Endothelial cell of umbilical vein (primary cell): ENCODE data around the gene RELT. TPM values are rescaled to one million over a fixed set of nuclear protein-coding genes. Genes with fewer than 3 reads are reported as not detected.
A peak's percentile ranks its signal among the peaks of the same experiment; 100 is the strongest.

Source experiments
- BruUV-seq: library from RNA; stranded (reverse); fragments of 400-500 nt; replicated peaks from 2 replicates; lab custom pipeline; 2021; lab: Mats Ljungman, UMichigan
- CTCF ChIA-PET: fragments of 300-600, 350-600 bp; sonication (Branson Sonifier 250); formaldehyde crosslinking; loops from one replicate; lab custom pipeline; 2021; ENCODE audit warnings: antibody characterized with exemption, inconsistent platforms; lab: Charles Lee
- POLR2A ChIA-PET: fragments of 300-600, 350-600 bp; sonication (Branson Sonifier 250); formaldehyde crosslinking; loops from one replicate; lab custom pipeline; 2021; ENCODE audit warnings: antibody characterized with exemption, inconsistent platforms; lab: Charles Lee
- DNase-seq: peaks from one replicate; pipeline ENCODE4 v3.0.0-alpha.2; 2011; ENCODE audit warnings: low read depth, low spot score
- FAIRE-seq: peaks from 2 replicates; lab custom pipeline; 2011; peaks lifted over from hg19 to GRCh38; lab: Jason Lieb, UNC
- H2AFZ ChIP-seq: 2 replicates; pipeline ENCODE4 v1.6.0; 2012; ENCODE audit warnings: low read depth, low read length, control low read depth, inconsistent platforms
- H3K27ac ChIP-seq: 2 replicates; pipeline ENCODE4 v1.5.1; 2011; ENCODE audit warnings: low read depth, mild to moderate bottlenecking, control low read depth, low read length, moderate library complexity; ENCODE audit not compliant: insufficient read depth
- H3K27me3 ChIP-seq, 2 experiments: 2 replicates each; pipeline versions ENCODE4 v1.6.0 to v1.6.1; 2011; ENCODE audit warnings: low read length in 2 of 2, mixed read lengths in 1 of 2; ENCODE audit not compliant: control insufficient read depth in 2 of 2, insufficient read depth in 2 of 2
- H3K36me3 ChIP-seq, 2 experiments: 2 replicates in 1 of 2; 3 replicates in 1 of 2; pipeline ENCODE4 v1.5.1; 2011; ENCODE audit warnings: low read length in 2 of 2, mild to moderate bottlenecking in 1 of 2, moderate library complexity in 1 of 2; ENCODE audit not compliant: control insufficient read depth in 2 of 2, insufficient read depth in 2 of 2; ENCODE audit errors: extremely low read depth in 1 of 2
- H3K4me1 ChIP-seq: 3 replicates; pipeline ENCODE4 v1.5.1; 2011; ENCODE audit warnings: mild to moderate bottlenecking, low read length; ENCODE audit not compliant: control insufficient read depth, insufficient read depth; ENCODE audit errors: extremely low read depth
- H3K4me2 ChIP-seq: 2 replicates; pipeline ENCODE4 v1.6.1; 2011; ENCODE audit warnings: low read length, control low read depth, mixed read lengths; ENCODE audit not compliant: insufficient read depth
- H3K4me3 ChIP-seq, 3 experiments: fragments of 200-600 bp in 1 of 3; sonication (generic), shearing (Covaris generic) in 1 of 3; replicated peaks in 1 of 3; 2 replicates each; pipeline ENCODE4 v1.5.1; 2011 to 2016; ENCODE audit warnings: control low read depth in 3 of 3, low read length in 3 of 3, mild to moderate bottlenecking in 2 of 3, inconsistent platforms in 1 of 3, low read depth in 1 of 3, moderate library complexity in 1 of 3; ENCODE audit not compliant: insufficient read depth in 1 of 3
- H3K79me2 ChIP-seq: 2 replicates; pipeline ENCODE4 v1.6.0; 2012; ENCODE audit warnings: low read length, inconsistent platforms; ENCODE audit not compliant: control insufficient read depth, insufficient read depth
- H3K9ac ChIP-seq: replicated peaks from 2 replicates; pipeline ENCODE3; 2011; ENCODE audit warnings: low read length, control low read depth; ENCODE audit not compliant: insufficient read depth; ENCODE audit errors: extremely low read depth
- H3K9me1 ChIP-seq: replicated peaks from 3 replicates; pipeline ENCODE4 v1.6.0; 2011; ENCODE audit warnings: mild to moderate bottlenecking, low read length; ENCODE audit not compliant: control insufficient read depth, insufficient read depth; ENCODE audit errors: extremely low read depth
- H3K9me3 ChIP-seq: replicated peaks from 2 replicates; pipeline ENCODE4 v1.5.1; 2012; ENCODE audit warnings: low read length, inconsistent platforms; ENCODE audit not compliant: control insufficient read depth, insufficient read depth
- H4K20me1 ChIP-seq: replicated peaks from 2 replicates; pipeline ENCODE3; 2011; ENCODE audit warnings: mild to moderate bottlenecking, low read length; ENCODE audit not compliant: control insufficient read depth, insufficient read depth; ENCODE audit errors: extremely low read depth
- CTCF ChIP-seq, 2 donors: IDR thresholded peaks; 1 replicate in 1 of 2; 2 replicates in 1 of 2; pipeline ENCODE4 v1.5.1; 2011; ENCODE audit warnings: low read length in 2 of 2, mild to moderate bottlenecking in 2 of 2, moderate library complexity in 2 of 2, control low read depth in 1 of 2, inconsistent platforms in 1 of 2, low read depth in 1 of 2; ENCODE audit not compliant: insufficient read depth in 1 of 2; ENCODE audit errors: extremely low read depth in 1 of 2
- EZH2 ChIP-seq: IDR thresholded peaks from 2 replicates; pipeline ENCODE4 v1.6.1; 2012; ENCODE audit warnings: borderline replicate concordance, low read depth, mild to moderate bottlenecking, moderate library complexity, low read length, inconsistent platforms; ENCODE audit not compliant: severe bottlenecking
- FOS ChIP-seq: IDR thresholded peaks from 2 replicates; pipeline ENCODE4 v1.6.1; 2011; ENCODE audit warnings: mild to moderate bottlenecking, low read length, moderate library complexity, borderline replicate concordance; ENCODE audit not compliant: insufficient read depth
- GATA2 ChIP-seq: IDR thresholded peaks from 2 replicates; pipeline ENCODE4 v1.7.0; 2011; ENCODE audit warnings: low read depth, mild to moderate bottlenecking, moderate library complexity, mixed read lengths, low read length; ENCODE audit not compliant: insufficient read length, insufficient read depth
- MAX ChIP-seq: IDR thresholded peaks from 2 replicates; pipeline ENCODE4 v1.6.1; 2011; ENCODE audit not compliant: insufficient read depth, insufficient read length
- POLR2A ChIP-seq: IDR thresholded peaks from 2 replicates; pipeline ENCODE4 v1.6.1; 2012; ENCODE audit warnings: low read depth, mild to moderate bottlenecking, control low read depth, low read length
- dilution Hi-C: fragments of 300-500 bp; cut with MboI; formaldehyde crosslinking; loops from one replicate; pipeline ENCODE4 v1.15.0; 2019; ENCODE audit warnings: low sequenced_read_pairs; ENCODE audit not compliant: extremely low pct_ligation_motif_present
- intact Hi-C: fragments of 100-400 bp; cut with micrococcal nuclease; formaldehyde crosslinking; loops from one replicate; pipeline ENCODE4 v1.10.0; 2022
- polyA plus RNA-seq, 4 experiments: library from polyadenylated mRNA; depleted of rRNA in 3 of 4; stranded (reverse) in 3 of 4; unstranded in 1 of 4; fragments of >200 nt; gene quantifications; 2 replicates each; pipeline versions ENCODE4 v1.2.1 to v1.2.3, GENCODE V29; 2011 to 2012; ENCODE audit warnings: missing spikeins in 1 of 4
- total RNA-seq: library from RNA; stranded (reverse); gene quantifications from 2 replicates; pipeline ENCODE4 v1.2.3, GENCODE V29; 2021

RELT gene
- total and polyA plus RNA-seq, 2 donors (not counting 3 experiments of a cell fraction or from before 2014, with no cell fraction given): 6.7 to 13.1 TPM

- DNase-seq (no peak), FAIRE-seq (no peak)
- no peak overlapping the region for H3K9ac ChIP-seq
- intact Hi-C loops: no loop called here
- H3K4me2 ChIP-seq: no peak overlapping the region
- H3K4me1 ChIP-seq: peaks cover 15% of the 10 kb centered on the region
- no peaks in the 10 kb centered on the region for H3K9me3 ChIP-seq
- H4K20me1 ChIP-seq: no peaks in the 10 kb centered on the region
- no peak for TF ChIP-seq CTCF (IDR thresholded peaks at IDR 0.05; ENCODE audit: extremely low read depth in 1 of 2, insufficient read depth in 1 of 2, low read depth in 1 of 2, low read length in 2 of 2)
- no peak for TF ChIP-seq EZH2
- no peak for TF ChIP-seq FOS
- no TSS peak for BruUV-seq
- dilution Hi-C loops: no loop called here
- no peaks in the 10 kb centered on the region for H3K79me2 ChIP-seq
- no peaks in the 10 kb centered on the region for H3K9me1 ChIP-seq
- H3K27me3 ChIP-seq: no peaks in the 10 kb centered on the region
- H3K27ac ChIP-seq: no peak overlapping the region
- POLR2A ChIA-PET: no interaction called here
- CTCF ChIA-PET: interaction anchor here (1.0 to 1.5 kb wide), 3 partner anchors 8 to 26 kb away, joined by 4 to 6 read pairs (median 5); no protein-coding TSS in a partner anchor
- peaks cover 5 to 37% of the 10 kb centered on the region in 2 experiments for H3K36me3 ChIP-seq
- H3K4me3 ChIP-seq: no peak overlapping the region
- no peak overlapping the region for H2AFZ ChIP-seq
These were observed 8.6 kb upstream of the RELT start for GRCh38 chr11:73367482-73368024.

DNA sequence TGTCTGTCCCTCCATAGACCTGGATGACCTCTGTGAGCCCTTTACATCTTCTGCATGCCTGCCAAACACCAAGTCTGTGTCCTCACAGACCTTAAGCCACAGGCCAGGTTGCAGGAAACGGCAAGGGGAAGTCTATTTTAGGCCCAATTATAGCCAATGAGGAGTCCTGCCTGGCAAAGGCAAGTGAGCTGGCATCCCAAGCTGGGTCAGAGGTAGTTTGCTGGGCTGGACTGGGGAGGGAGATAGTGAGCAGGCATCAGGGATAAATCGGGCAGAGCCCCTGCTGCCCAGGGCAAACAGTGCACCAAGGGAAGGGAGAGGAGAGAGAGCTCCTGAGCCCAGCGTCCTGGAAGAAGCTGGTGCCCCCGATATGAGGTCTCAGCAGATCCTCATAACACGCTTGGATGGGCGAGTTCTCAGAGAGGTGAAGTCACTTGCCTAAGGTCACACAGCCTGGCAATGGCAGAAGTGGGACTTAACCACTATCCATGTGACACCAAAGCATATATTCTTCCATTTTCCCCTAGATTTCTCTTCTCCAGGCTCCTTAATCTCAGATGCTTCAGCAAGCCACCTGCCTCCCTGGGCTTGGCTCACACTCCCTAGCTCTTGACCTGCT lies 3.7 kb upstream of the RELT start:
- CTCF ChIA-PET: interaction anchor here (0.9 to 3.7 kb wide), 9 partner anchors 11 to 288 kb away, joined by 3 to 27 read pairs (median 6); no protein-coding TSS in a partner anchor
- peak; percentile 31 for DNase-seq
- FAIRE-seq: no peak
- TF ChIP-seq GATA2: no peak
- no peak for TF ChIP-seq POLR2A
- no peak for TF ChIP-seq MAX
- peak; percentile 18 to 34 for TF ChIP-seq CTCF (IDR thresholded peaks at IDR 0.05; ENCODE audit: extremely low read depth in 1 of 2, insufficient read depth in 1 of 2, low read depth in 1 of 2, low read length in 2 of 2)
- no TSS peak for BruUV-seq
- Histone ChIP-seq H4K20me1 (no peaks in the 10 kb centered on the region), H3K36me3 (peaks cover 0 to 3% of the 10 kb centered on the region in 2 experiments), H3K79me2 (peaks cover 10% of the 10 kb centered on the region), H3K9me1 (no peaks in the 10 kb centered on the region), H3K9me3 (no peaks in the 10 kb centered on the region), H3K27ac (no peak overlapping the region), H2AFZ (no peak overlapping the region), H3K27me3 (no peaks in the 10 kb centered on the region), H3K4me1 (no peaks in the 10 kb centered on the region), H3K4me2 (no peak overlapping the region), H3K9ac (no peak overlapping the region), H3K4me3 (no peak overlapping the region)
- intact Hi-C loops: loop anchor here (10.0 kb wide), 1 partner anchor 548 kb away; no protein-coding TSS in a partner anchor
- POLR2A ChIA-PET: interaction anchor here (1.2 kb wide), 1 partner anchor 22 kb away, joined by 3 read pairs; no protein-coding TSS in a partner anchor
- dilution Hi-C loops: no loop called here
